Measurements from ENCODE around the gene SDK1.

SDK1 gene

GRCh38 chr7:3469641-3470040, 168.6 kb downstream of the SDK1 start:
- DNase-seq: no peak

GRCh38 chr7:3480197-3480596, 179.1 kb downstream of the SDK1 start:
- DNase-seq: no peak

GRCh38 chr7:3481435-3481834, 180.4 kb downstream of the SDK1 start:
- no peak for DNase-seq

- DNase-seq: no peak
Observed at GRCh38 chr7:3482147-3482921, 181.3 kb downstream of the SDK1 start.

GRCh38 chr7:3486841-3487240, 185.8 kb downstream of the SDK1 start:
- no peak for DNase-seq

GRCh38 chr7:3488829-3489228, 187.8 kb downstream of the SDK1 start:
- DNase-seq: no peak

GRCh38 chr7:3493499-3493898, 192.4 kb downstream of the SDK1 start:
- DNase-seq: no peak

- DNase-seq: no peak
Observed at GRCh38 chr7:3494947-3495346, 193.9 kb downstream of the SDK1 start.

- DNase-seq: no peak
Observed at GRCh38 chr7:3495530-3495929, 194.5 kb downstream of the SDK1 start.

GRCh38 chr7:3495954-3496353, 194.9 kb downstream of the SDK1 start:
- no peak for DNase-seq

- DNase-seq: no peak
Observed at GRCh38 chr7:3497796-3498195, 196.7 kb downstream of the SDK1 start.

- no peak for DNase-seq
Observed at GRCh38 chr7:3501671-3502070, 200.6 kb downstream of the SDK1 start.

- no peak for DNase-seq
Observed at GRCh38 chr7:3504384-3504783, 203.3 kb downstream of the SDK1 start.

GRCh38 chr7:3510101-3511020, 209.3 kb downstream of the SDK1 start:
- DNase-seq: no peak

GRCh38 chr7:3517344-3517743, 216.3 kb downstream of the SDK1 start:
- DNase-seq: no peak

- no peak for DNase-seq
Observed at GRCh38 chr7:3518546-3518945, 217.5 kb downstream of the SDK1 start.

- DNase-seq: no peak
Observed at GRCh38 chr7:3520206-3520605, 219.2 kb downstream of the SDK1 start.

GRCh38 chr7:3527496-3528124, 226.6 kb downstream of the SDK1 start:
- no peak for DNase-seq

GRCh38 chr7:3533040-3533439, 232.0 kb downstream of the SDK1 start:
- no peak for DNase-seq

- DNase-seq: no peak
Observed at GRCh38 chr7:3537210-3537875, 236.3 kb downstream of the SDK1 start.

GRCh38 chr7:3538041-3538440, 237.0 kb downstream of the SDK1 start:
- no peak for DNase-seq

- no peak for DNase-seq
Observed at GRCh38 chr7:3540456-3541220, 239.6 kb downstream of the SDK1 start.
